CD1c-positive myeloid dendritic cell (primary cell): ENCODE data around the gene NTRK2.

Experiments used
- DNase-seq: peaks from one replicate; pipeline ENCODE4 v3.0.0-alpha.2; 2016; ENCODE audit errors: extremely low spot score

Gene NTRK2

GRCh38 chr9:84974258-84974657, 304.7 kb downstream of the NTRK2 start:
- no peak for DNase-seq

- no peak for DNase-seq
Observed at GRCh38 chr9:84974855-84975254, 305.3 kb downstream of the NTRK2 start.

DNA sequence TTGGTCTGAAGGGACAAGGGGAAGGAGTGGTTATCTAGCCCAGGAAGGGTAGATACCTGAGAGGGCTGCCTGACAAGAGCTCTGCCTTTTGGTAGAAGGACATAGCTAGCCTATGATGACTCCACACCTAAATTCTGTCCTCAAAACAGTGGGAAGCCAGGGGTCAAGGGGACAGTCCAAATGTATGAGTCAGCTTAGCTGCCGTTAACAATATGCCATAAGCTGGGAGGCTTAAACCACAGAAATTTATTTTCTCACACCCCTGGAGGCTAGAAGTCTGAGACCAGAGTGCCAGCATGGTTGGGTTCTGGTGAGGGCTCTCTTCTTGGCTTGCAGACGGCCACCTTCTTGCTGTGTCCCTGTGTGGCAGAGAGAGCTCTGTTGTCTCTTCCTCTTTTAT, 306.4 kb downstream of the NTRK2 start:
- no peak for DNase-seq

DNA sequence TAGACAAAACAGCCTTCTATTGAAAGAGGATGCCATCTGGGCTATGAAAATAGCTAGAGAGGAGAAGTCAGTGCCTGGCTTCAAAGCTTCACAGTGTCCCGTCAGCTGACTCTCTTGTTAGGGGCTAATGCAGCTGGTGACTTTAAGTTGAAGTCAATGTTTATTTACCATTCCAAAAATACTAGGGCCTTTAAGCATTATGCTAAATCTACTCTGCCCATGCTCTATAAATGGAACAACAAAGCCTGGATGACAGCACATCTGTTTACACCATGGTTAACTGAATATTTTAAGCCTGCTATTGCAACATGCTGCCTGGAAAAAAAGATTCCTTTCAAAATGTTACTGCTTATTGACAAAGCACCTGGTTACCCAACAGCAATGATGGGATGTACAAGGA, 309.1 kb downstream of the NTRK2 start:
- no peak for DNase-seq

DNA sequence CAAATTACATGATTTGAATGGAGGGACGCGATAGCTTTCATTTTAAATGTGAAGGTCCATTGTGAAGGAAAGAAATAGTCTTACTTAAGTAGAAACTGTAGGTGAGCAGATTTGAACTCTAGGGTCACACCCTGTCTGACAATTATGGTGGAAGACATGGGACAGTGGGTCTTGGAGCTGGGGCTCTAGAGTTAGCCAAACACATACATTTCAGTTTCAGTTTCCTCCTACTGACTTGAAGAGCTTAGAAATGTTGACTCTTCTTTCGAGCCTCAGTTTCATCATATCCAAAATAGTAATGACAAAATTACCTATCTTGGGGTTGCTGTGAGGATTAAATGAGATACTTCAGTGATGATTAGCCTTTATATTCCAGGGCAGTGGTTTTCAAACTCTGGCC, 314.2 kb downstream of the NTRK2 start:
- DNase-seq: no peak

- DNase-seq: no peak
Observed at GRCh38 chr9:84988621-84989020, 319.1 kb downstream of the NTRK2 start.

- DNase-seq: no peak
Observed at GRCh38 chr9:84990416-84990815, 320.9 kb downstream of the NTRK2 start.

DNA sequence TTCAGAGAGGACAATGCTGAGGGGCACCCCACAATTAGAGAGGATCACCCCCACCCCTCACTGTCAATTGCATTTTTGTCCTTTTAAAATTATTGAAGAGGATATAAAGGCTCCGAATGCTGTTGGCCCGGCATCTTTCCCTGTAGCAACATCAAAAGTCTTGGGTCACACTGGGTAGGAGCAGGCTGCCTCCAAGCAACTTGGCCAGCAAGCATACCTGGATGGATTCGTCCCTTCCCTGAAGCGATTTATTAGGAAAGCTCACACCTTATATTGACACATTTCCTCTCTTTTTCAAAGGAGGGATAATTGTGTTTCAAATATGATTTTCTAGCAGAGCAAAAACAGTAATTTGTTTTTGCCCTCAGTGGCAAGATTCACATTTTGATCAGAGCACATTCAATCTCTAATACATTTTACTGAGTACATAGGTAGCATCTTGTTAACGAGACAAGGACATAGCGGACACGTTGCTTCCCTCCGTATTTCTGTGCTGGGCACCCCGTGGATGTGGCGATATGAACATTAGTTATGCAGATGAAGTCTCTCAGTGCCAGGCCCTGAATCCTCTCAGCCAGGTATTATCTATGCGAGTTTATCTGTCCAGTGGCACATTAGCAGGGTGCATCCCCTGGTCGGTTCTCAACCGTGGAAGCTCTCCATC, 321.5 kb downstream of the NTRK2 start:
- DNase-seq: no peak

DNA sequence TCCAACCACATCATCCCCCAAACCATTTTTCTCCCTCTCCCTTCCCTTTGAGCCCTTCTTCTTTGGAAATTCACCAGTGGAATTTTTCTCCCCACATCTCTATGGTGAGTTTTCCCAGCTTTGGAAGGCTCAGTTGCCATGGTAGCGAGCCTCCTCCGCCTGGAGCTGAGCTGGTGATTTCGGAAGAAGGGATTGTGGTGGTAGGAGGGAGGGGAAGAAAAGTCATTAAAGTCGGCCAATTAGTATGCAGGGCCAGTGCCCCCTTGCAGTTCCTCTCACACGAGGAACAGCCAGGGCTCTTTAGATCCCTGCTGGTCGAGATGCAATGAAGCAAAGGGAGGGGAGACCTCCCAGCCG, 322.0 kb downstream of the NTRK2 start:
- no peak for DNase-seq

GRCh38 chr9:84992381-84992780, 322.9 kb downstream of the NTRK2 start:
- DNase-seq: no peak

GRCh38 chr9:84993105-84993504, 323.6 kb downstream of the NTRK2 start:
- DNase-seq: no peak

GRCh38 chr9:84996029-84996428, 326.5 kb downstream of the NTRK2 start:
- DNase-seq: no peak

DNA sequence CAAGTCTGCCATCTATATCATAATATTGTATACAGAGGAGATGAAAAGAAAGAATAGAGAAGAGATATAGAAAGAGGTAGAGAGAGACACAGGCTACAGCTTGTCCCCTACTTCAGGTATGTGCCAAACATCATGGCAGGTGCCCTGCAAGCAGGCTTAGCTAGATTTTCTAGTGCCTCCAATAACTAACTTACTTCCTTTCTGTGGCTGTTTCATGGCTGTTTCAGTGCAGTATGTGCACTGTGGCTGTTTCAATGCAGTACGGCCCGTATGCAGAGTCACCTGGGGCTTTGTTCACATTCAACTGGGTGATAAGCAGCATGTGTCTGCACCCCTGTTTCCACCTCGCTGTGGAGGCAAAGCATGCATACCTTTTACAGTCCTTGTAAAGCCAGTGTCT, 327.2 kb downstream of the NTRK2 start:
- DNase-seq: no peak

- no peak for DNase-seq
Observed at GRCh38 chr9:84997472-84997871, 327.9 kb downstream of the NTRK2 start.

- DNase-seq: no peak
Observed at GRCh38 chr9:84998639-84999038, 329.1 kb downstream of the NTRK2 start.

GRCh38 chr9:84999788-85000187, 330.3 kb downstream of the NTRK2 start:
- no peak for DNase-seq

DNA sequence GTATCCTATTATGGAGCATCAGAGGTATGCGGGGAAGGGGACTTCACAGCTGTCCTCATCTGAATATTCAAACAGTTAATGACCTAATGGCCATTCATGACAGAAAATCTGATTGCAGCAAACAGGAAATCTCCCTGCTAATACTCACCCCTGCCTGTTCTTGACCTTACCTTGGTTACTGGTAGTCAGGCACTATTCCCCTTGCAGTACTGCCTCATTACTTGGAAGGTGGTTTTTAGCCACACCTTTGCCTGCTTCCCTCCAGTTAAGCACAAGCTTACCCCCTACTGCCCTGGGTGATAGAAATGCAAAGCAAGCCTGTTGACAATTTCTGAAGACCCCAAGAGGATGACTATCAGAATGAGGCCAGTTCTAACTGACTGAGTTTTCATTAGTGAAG, 332.4 kb downstream of the NTRK2 start:
- no peak for DNase-seq

- DNase-seq: no peak
Observed at GRCh38 chr9:85004818-85005413, 335.4 kb downstream of the NTRK2 start.

- no peak for DNase-seq
Observed at GRCh38 chr9:85007748-85008147, 338.2 kb downstream of the NTRK2 start.

GRCh38 chr9:85008215-85008614, 338.7 kb downstream of the NTRK2 start:
- no peak for DNase-seq

- no peak for DNase-seq
Observed at GRCh38 chr9:85009251-85009650, 339.7 kb downstream of the NTRK2 start.

DNA sequence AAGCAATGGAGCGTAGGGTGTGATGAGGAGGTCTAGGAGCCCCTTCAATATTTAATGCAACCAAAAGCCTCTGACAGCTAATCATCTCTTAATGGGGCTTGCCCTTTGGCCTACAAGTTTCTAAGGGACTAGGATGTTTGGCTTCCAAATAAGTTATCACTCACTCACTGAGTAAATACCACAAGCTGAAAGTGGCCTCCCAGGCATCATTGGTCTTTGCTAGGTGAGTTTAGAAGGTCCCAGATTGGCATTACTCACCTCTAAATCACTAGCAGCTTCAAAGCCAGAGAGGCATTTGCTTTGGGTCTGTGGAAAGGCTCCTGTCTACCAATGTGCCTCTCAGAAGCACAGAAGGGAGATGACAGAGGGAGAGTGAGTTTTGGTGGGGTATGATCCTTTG, 344.2 kb downstream of the NTRK2 start:
- DNase-seq: no peak

DNA sequence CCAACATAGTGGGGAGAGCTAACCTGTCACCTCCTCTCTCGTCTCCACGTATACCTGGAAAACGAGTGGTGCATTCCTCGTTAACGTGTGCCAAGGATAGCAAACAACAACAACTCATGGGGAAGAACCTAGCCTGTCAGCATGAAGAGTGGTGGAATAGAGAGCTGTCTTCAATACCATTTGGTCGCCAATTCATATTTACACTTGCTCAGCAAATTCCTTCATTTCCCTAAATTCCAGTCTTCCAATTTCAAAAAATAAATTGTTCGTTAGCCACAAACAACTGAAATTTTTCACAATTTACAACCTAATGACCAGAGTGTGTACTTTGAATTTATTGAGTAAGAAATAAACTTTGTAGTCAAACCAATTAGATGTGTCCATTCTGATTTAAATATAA, 344.8 kb downstream of the NTRK2 start:
- DNase-seq: no peak

GRCh38 chr9:85016384-85017006, 347.0 kb downstream of the NTRK2 start:
- no peak for DNase-seq
